GM19035 (cell line): ENCODE measurements around the gene CLIC3.

ENCODE experiments used
- ATAC-seq: cut with Tn5 transposase; IDR thresholded peaks from one replicate; pipeline ENCODE4 v1.9.1; 2021; ENCODE audit not compliant: unreplicated experiment

The CLIC3 gene

GRCh38 chr9:136982232-136983051 lies 13.9 kb downstream of the CLIC3 start, which contains the start of gene LCNL1:
Gene LCNL1, plus strand, starts transcription at chr9:136982993. Its CDS starts 594 bp downstream, at chr9:136983587.
- ATAC-seq = no peak

- no peak for ATAC-seq
Observed at GRCh38 chr9:136981588-136982231, 14.7 kb downstream of the CLIC3 start.

- ATAC-seq = no peak
Observed at GRCh38 chr9:136980669-136981478, 15.5 kb downstream of the CLIC3 start.

- no peak for ATAC-seq
Observed at GRCh38 chr9:136979769-136980587, 16.4 kb downstream of the CLIC3 start.

GRCh38 chr9:136978865-136979544 lies 17.4 kb downstream of the CLIC3 start:
- no peak for ATAC-seq

- no peak for ATAC-seq
Observed at GRCh38 chr9:136978073-136978864, 18.1 kb downstream of the CLIC3 start.

GRCh38 chr9:136977649-136978072 lies 18.7 kb downstream of the CLIC3 start:
- no peak for ATAC-seq

GRCh38 chr9:136977223-136977622 lies 19.1 kb downstream of the CLIC3 start, which contains the start of gene PTGDS:
Gene PTGDS, plus strand, starts transcription at chr9:136977504. Its CDS starts 75 bp downstream, at chr9:136977579.
- no peak for ATAC-seq

GRCh38 chr9:136975644-136976043 lies 20.7 kb downstream of the CLIC3 start:
- no peak for ATAC-seq

- ATAC-seq = no peak
Observed at GRCh38 chr9:136974817-136975535, 21.4 kb downstream of the CLIC3 start.

- ATAC-seq = no peak
Observed at GRCh38 chr9:136973618-136974617, 22.4 kb downstream of the CLIC3 start.

GRCh38 chr9:136972743-136973142 lies 23.6 kb downstream of the CLIC3 start:
- no peak for ATAC-seq

- no peak for ATAC-seq
Observed at GRCh38 chr9:136972335-136972734, 24.0 kb downstream of the CLIC3 start.

- no peak for ATAC-seq
Observed at GRCh38 chr9:136971746-136972145, 24.6 kb downstream of the CLIC3 start.

GRCh38 chr9:136970361-136970760 lies 26.0 kb downstream of the CLIC3 start:
- no peak for ATAC-seq

- ATAC-seq = no peak
Observed at GRCh38 chr9:136969774-136970173, 26.6 kb downstream of the CLIC3 start.

- ATAC-seq = no peak
Observed at GRCh38 chr9:136969150-136969549, 27.2 kb downstream of the CLIC3 start.
